ENCODE measurements around the gene CLMP.

DNA sequence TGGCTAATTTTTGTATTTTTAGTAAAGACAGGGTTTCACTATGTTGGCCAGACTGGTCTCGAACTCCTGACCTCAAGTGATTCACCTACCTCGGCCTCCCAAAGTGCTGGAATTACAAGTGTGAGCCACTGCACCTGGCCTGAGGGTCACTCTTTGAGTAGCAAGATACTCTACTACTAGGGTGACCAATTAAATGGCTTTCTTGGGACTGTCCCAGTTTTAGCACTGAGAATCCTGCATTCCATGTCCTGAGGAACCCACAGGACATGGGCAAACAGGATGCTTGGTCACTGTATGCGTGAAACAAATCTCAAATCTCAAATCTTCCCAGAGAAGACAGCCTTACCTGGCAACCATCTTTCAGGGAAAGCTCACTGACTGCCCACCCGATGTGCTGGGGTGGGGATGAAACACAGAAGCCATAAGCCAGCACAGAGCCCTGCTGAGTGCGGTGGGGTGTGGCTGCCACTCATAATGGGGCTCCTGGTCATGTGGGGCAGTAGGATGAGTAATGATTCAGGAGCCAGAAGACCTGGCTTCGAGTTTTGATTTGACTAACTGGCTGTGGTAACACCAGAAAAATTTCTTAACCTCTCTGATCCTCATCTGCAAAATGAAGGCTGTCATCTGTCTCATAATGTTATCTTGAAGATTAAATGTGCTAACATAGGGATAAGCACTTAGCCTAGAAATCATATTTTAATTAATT, 11.5 kb downstream of the CLMP start:
- TF ChIP-seq, protein P1, sequence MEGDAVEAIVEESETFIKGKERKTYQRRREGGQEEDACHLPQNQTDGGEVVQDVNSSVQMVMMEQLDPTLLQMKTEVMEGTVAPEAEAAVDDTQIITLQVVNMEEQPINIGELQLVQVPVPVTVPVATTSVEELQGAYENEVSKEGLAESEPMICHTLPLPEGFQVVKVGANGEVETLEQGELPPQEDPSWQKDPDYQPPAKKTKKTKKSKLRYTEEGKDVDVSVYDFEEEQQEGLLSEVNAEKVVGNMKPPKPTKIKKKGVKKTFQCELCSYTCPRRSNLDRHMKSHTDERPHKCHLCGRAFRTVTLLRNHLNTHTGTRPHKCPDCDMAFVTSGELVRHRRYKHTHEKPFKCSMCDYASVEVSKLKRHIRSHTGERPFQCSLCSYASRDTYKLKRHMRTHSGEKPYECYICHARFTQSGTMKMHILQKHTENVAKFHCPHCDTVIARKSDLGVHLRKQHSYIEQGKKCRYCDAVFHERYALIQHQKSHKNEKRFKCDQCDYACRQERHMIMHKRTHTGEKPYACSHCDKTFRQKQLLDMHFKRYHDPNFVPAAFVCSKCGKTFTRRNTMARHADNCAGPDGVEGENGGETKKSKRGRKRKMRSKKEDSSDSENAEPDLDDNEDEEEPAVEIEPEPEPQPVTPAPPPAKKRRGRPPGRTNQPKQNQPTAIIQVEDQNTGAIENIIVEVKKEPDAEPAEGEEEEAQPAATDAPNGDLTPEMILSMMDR (IDR thresholded peaks at IDR 0.05; ENCODE audit: low read depth, low read length, missing input control), result no peak
- no peak for TF ChIP-seq SP1 (IDR thresholded peaks at IDR 0.05)
- no peak for TF ChIP-seq HNF4G (IDR thresholded peaks at IDR 0.05)
- TF ChIP-seq RAD21 (IDR thresholded peaks at IDR 0.05), result no peak
- TF ChIP-seq GABPA (IDR thresholded peaks at IDR 0.05 in 1 of 2, conservative IDR thresholded peaks at IDR 0.05 in 1 of 2), result no peak
- TF ChIP-seq, protein P2, sequence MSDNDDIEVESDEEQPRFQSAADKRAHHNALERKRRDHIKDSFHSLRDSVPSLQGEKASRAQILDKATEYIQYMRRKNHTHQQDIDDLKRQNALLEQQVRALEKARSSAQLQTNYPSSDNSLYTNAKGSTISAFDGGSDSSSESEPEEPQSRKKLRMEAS (IDR thresholded peaks at IDR 0.05), result no peak
- TF ChIP-seq, protein P3, sequence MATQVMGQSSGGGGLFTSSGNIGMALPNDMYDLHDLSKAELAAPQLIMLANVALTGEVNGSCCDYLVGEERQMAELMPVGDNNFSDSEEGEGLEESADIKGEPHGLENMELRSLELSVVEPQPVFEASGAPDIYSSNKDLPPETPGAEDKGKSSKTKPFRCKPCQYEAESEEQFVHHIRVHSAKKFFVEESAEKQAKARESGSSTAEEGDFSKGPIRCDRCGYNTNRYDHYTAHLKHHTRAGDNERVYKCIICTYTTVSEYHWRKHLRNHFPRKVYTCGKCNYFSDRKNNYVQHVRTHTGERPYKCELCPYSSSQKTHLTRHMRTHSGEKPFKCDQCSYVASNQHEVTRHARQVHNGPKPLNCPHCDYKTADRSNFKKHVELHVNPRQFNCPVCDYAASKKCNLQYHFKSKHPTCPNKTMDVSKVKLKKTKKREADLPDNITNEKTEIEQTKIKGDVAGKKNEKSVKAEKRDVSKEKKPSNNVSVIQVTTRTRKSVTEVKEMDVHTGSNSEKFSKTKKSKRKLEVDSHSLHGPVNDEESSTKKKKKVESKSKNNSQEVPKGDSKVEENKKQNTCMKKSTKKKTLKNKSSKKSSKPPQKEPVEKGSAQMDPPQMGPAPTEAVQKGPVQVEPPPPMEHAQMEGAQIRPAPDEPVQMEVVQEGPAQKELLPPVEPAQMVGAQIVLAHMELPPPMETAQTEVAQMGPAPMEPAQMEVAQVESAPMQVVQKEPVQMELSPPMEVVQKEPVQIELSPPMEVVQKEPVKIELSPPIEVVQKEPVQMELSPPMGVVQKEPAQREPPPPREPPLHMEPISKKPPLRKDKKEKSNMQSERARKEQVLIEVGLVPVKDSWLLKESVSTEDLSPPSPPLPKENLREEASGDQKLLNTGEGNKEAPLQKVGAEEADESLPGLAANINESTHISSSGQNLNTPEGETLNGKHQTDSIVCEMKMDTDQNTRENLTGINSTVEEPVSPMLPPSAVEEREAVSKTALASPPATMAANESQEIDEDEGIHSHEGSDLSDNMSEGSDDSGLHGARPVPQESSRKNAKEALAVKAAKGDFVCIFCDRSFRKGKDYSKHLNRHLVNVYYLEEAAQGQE (IDR thresholded peaks at IDR 0.05), result no peak
- TF ChIP-seq, protein P4, sequence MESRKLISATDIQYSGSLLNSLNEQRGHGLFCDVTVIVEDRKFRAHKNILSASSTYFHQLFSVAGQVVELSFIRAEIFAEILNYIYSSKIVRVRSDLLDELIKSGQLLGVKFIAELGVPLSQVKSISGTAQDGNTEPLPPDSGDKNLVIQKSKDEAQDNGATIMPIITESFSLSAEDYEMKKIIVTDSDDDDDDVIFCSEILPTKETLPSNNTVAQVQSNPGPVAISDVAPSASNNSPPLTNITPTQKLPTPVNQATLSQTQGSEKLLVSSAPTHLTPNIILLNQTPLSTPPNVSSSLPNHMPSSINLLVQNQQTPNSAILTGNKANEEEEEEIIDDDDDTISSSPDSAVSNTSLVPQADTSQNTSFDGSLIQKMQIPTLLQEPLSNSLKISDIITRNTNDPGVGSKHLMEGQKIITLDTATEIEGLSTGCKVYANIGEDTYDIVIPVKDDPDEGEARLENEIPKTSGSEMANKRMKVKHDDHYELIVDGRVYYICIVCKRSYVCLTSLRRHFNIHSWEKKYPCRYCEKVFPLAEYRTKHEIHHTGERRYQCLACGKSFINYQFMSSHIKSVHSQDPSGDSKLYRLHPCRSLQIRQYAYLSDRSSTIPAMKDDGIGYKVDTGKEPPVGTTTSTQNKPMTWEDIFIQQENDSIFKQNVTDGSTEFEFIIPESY (IDR thresholded peaks at IDR 0.05), result no peak
- TF ChIP-seq, protein P5, sequence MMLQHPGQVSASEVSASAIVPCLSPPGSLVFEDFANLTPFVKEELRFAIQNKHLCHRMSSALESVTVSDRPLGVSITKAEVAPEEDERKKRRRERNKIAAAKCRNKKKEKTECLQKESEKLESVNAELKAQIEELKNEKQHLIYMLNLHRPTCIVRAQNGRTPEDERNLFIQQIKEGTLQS (IDR thresholded peaks at IDR 0.05), result no peak
- TF ChIP-seq YY1 (IDR thresholded peaks at IDR 0.05), result no peak
- TF ChIP-seq EGR1 (IDR thresholded peaks at IDR 0.05; ENCODE audit: low read depth in 2 of 2), result no peak
- no peak for TF ChIP-seq TAF1 (conservative IDR thresholded peaks at IDR 0.05)
- no peak for TF ChIP-seq JUND (IDR thresholded peaks at IDR 0.05)
